ENCODE measurements around the gene ACAA1. TPM values are rescaled to one million over a fixed set of nuclear protein-coding genes. Genes with fewer than 3 reads are reported as not detected.

The ACAA1 gene
- total and polyA plus RNA-seq, 2 experiments from 2014 or later = 21.4 to 26.6 TPM

DNA sequence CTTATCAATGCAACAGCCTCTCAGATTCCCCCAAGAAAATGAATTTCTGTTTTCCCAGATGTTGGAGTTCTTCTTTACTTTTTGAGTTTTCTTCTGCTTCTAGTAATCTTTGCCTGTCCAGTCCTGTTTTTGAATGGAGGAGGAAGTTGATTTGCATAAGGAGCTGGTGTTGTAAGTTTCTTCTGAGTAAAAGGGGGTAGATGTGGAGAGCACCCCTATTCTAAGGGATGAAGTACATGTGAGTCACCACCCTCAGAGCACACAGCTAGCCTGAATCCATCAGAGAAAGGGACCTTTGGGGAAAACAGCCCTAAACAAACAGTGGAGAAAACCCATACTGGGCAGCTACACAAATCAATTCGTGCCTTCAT, 34.5 kb downstream of the ACAA1 start:
- no peaks in the 10 kb centered on the region for H3K27me3 ChIP-seq (ENCODE audit: insufficient read depth)
- peaks cover 8% of the 10 kb centered on the region; the same call in 2 of the 3 replicates for H3K9me3 Mint-ChIP-seq
- no peak for TF ChIP-seq CTCF (conservative IDR thresholded peaks at IDR 0.05; ENCODE audit: low read depth in 2 of 2)
- TF ChIP-seq ETS1 (IDR thresholded peaks at IDR 0.05) = no peak
- TF ChIP-seq ZNF114 (CRISPR knock-in tag; IDR thresholded peaks at IDR 0.05) = no peak
- no peak for TF ChIP-seq CREB1 (CRISPR knock-in tag; IDR thresholded peaks at IDR 0.05; ENCODE audit: low read depth)
- TF ChIP-seq NANOG (IDR thresholded peaks at IDR 0.05; ENCODE audit: borderline replicate concordance) = no peak
- TF ChIP-seq POLR2AphosphoS5 (IDR thresholded peaks at IDR 0.05; ENCODE audit: low read depth) = no peak
- TF ChIP-seq, protein P1, sequence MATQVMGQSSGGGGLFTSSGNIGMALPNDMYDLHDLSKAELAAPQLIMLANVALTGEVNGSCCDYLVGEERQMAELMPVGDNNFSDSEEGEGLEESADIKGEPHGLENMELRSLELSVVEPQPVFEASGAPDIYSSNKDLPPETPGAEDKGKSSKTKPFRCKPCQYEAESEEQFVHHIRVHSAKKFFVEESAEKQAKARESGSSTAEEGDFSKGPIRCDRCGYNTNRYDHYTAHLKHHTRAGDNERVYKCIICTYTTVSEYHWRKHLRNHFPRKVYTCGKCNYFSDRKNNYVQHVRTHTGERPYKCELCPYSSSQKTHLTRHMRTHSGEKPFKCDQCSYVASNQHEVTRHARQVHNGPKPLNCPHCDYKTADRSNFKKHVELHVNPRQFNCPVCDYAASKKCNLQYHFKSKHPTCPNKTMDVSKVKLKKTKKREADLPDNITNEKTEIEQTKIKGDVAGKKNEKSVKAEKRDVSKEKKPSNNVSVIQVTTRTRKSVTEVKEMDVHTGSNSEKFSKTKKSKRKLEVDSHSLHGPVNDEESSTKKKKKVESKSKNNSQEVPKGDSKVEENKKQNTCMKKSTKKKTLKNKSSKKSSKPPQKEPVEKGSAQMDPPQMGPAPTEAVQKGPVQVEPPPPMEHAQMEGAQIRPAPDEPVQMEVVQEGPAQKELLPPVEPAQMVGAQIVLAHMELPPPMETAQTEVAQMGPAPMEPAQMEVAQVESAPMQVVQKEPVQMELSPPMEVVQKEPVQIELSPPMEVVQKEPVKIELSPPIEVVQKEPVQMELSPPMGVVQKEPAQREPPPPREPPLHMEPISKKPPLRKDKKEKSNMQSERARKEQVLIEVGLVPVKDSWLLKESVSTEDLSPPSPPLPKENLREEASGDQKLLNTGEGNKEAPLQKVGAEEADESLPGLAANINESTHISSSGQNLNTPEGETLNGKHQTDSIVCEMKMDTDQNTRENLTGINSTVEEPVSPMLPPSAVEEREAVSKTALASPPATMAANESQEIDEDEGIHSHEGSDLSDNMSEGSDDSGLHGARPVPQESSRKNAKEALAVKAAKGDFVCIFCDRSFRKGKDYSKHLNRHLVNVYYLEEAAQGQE (IDR thresholded peaks at IDR 0.05; ENCODE audit: unreplicated experiment) = no peak
- TF ChIP-seq JUNB (IDR thresholded peaks at IDR 0.05; ENCODE audit: unreplicated experiment) = no peak
- TF ChIP-seq EZH2phosphoT487 (IDR thresholded peaks at IDR 0.05; ENCODE audit: unreplicated experiment) = no peak
- no peak for TF ChIP-seq ZNF331 (CRISPR knock-in tag; IDR thresholded peaks at IDR 0.05; ENCODE audit: low read depth)
- TF ChIP-seq STAT1 (IDR thresholded peaks at IDR 0.05; ENCODE audit: unreplicated experiment) = no peak
- no peak for TF ChIP-seq EZH2 (IDR thresholded peaks at IDR 0.05; ENCODE audit: low read depth, unreplicated experiment)
- TF ChIP-seq, protein P2, sequence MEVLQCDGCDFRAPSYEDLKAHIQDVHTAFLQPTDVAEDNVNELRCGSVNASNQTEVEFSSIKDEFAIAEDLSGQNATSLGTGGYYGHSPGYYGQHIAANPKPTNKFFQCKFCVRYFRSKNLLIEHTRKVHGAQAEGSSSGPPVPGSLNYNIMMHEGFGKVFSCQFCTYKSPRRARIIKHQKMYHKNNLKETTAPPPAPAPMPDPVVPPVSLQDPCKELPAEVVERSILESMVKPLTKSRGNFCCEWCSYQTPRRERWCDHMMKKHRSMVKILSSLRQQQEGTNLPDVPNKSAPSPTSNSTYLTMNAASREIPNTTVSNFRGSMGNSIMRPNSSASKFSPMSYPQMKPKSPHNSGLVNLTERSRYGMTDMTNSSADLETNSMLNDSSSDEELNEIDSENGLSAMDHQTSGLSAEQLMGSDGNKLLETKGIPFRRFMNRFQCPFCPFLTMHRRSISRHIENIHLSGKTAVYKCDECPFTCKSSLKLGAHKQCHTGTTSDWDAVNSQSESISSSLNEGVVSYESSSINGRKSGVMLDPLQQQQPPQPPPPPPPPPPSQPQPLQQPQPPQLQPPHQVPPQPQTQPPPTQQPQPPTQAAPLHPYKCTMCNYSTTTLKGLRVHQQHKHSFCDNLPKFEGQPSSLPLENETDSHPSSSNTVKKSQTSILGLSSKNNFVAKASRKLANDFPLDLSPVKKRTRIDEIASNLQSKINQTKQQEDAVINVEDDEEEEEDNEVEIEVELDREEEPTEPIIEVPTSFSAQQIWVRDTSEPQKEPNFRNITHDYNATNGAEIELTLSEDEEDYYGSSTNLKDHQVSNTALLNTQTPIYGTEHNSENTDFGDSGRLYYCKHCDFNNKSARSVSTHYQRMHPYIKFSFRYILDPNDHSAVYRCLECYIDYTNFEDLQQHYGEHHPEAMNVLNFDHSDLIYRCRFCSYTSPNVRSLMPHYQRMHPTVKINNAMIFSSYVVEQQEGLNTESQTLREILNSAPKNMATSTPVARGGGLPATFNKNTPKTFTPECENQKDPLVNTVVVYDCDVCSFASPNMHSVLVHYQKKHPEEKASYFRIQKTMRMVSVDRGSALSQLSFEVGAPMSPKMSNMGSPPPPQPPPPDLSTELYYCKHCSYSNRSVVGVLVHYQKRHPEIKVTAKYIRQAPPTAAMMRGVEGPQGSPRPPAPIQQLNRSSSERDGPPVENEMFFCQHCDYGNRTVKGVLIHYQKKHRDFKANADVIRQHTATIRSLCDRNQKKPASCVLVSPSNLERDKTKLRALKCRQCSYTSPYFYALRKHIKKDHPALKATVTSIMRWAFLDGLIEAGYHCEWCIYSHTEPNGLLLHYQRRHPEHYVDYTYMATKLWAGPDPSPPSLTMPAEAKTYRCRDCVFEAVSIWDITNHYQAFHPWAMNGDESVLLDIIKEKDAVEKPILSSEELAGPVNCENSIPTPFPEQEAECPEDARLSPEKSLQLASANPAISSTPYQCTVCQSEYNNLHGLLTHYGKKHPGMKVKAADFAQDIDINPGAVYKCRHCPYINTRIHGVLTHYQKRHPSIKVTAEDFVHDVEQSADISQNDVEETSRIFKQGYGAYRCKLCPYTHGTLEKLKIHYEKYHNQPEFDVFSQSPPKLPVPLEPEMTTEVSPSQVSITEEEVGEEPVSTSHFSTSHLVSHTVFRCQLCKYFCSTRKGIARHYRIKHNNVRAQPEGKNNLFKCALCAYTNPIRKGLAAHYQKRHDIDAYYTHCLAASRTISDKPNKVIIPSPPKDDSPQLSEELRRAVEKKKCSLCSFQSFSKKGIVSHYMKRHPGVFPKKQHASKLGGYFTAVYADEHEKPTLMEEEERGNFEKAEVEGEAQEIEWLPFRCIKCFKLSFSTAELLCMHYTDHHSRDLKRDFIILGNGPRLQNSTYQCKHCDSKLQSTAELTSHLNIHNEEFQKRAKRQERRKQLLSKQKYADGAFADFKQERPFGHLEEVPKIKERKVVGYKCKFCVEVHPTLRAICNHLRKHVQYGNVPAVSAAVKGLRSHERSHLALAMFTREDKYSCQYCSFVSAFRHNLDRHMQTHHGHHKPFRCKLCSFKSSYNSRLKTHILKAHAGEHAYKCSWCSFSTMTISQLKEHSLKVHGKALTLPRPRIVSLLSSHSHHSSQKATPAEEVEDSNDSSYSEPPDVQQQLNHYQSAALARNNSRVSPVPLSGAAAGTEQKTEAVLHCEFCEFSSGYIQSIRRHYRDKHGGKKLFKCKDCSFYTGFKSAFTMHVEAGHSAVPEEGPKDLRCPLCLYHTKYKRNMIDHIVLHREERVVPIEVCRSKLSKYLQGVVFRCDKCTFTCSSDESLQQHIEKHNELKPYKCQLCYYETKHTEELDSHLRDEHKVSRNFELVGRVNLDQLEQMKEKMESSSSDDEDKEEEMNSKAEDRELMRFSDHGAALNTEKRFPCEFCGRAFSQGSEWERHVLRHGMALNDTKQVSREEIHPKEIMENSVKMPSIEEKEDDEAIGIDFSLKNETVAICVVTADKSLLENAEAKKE (CRISPR knock-in tag; IDR thresholded peaks at IDR 0.05) = no peak
- no peak for DNase-seq (ENCODE audit: low spot score)
- H3F3A ChIP-seq (replicated peaks; ENCODE audit: low read depth) = no peaks in the 10 kb centered on the region
- H3K4me1 Mint-ChIP-seq = peaks cover 33% of the 10 kb centered on the region
- no peak overlapping the region for H3K4me3 ChIP-seq
- no peak for ATAC-seq
- peaks cover 13% of the 10 kb centered on the region for H3K4me1 ChIP-seq (ENCODE audit: insufficient read depth)
- H3K79me2 ChIP-seq (replicated peaks; ENCODE audit: insufficient read depth) = no peaks in the 10 kb centered on the region
- H4K20me1 ChIP-seq (replicated peaks; ENCODE audit: insufficient read depth) = no peaks in the 10 kb centered on the region
- H3K27ac Mint-ChIP-seq = no peak overlapping the region
- H3K4me3 Mint-ChIP-seq = no peak overlapping the region; the same call in 2 of the 3 replicates
- H3K4me2 ChIP-seq = no peak overlapping the region
- no peaks in the 10 kb centered on the region for H3K36me3 ChIP-seq (ENCODE audit: insufficient read depth)
- peaks cover 7% of the 10 kb centered on the region for H3K27me3 Mint-ChIP-seq (ENCODE audit: insufficient read depth, low read depth, poor library complexity)
- H3K9me2 ChIP-seq (ENCODE audit: insufficient read depth) = no peaks in the 10 kb centered on the region
- no peak overlapping the region for H2AFZ ChIP-seq
- H3K36me3 Mint-ChIP-seq (ENCODE audit: low read depth) = no peaks in the 10 kb centered on the region
- no peak overlapping the region for H3K27ac ChIP-seq (ENCODE audit: low read depth)

All from GM23338 (cell line).